HG02571 (cell line): Measurements from ENCODE around the gene SAP25.
"Not testable (repeated sequence)": the region's sequence is repeated elsewhere in the genome, so short reads cannot be mapped to it uniquely, and the experiment has no call there.

ENCODE experiments used
- ATAC-seq: cut with Tn5 transposase; IDR thresholded peaks from one replicate; pipeline ENCODE4 v1.9.1; 2021; ENCODE audit warnings: mild to moderate bottlenecking, moderate library complexity; ENCODE audit not compliant: unreplicated experiment

SAP25 gene

GRCh38 chr7:100576384-100576993, 2.8 kb upstream of the SAP25 start:
- ATAC-seq, result no peak

GRCh38 chr7:100575746-100576383, 2.2 kb upstream of the SAP25 start:
- ATAC-seq, result no peak

- no peak for ATAC-seq
These were observed 1.5 kb upstream of the SAP25 start for GRCh38 chr7:100575206-100575631.

GRCh38 chr7:100574362-100575205, 884 bp upstream of the SAP25 start:
- no peak for ATAC-seq

GRCh38 chr7:100572949-100573675, 588 bp downstream of the SAP25 start:
- ATAC-seq, result no peak

- ATAC-seq, result no peak
These were observed 1.3 kb downstream of the SAP25 start for GRCh38 chr7:100572281-100572948.

- ATAC-seq, result no peak
These were observed 1.9 kb downstream of the SAP25 start for GRCh38 chr7:100571829-100572116.

- ATAC-seq, result no peak
These were observed 2.5 kb downstream of the SAP25 start for GRCh38 chr7:100570954-100571828.

- no peak for ATAC-seq
These were observed 4.5 kb downstream of the SAP25 start for GRCh38 chr7:100568896-100569844.

- ATAC-seq, result no peak
These were observed 5.4 kb downstream of the SAP25 start for GRCh38 chr7:100568176-100568895.

GRCh38 chr7:100567751-100568175, 5.9 kb downstream of the SAP25 start:
- no peak for ATAC-seq

- no peak for ATAC-seq
These were observed 6.5 kb downstream of the SAP25 start for GRCh38 chr7:100567031-100567730.

- ATAC-seq, result no peak
These were observed 7.6 kb downstream of the SAP25 start for GRCh38 chr7:100566018-100566531.

GRCh38 chr7:100565133-100565571, 8.5 kb downstream of the SAP25 start:
- ATAC-seq, result no peak

GRCh38 chr7:100564405-100564804, 9.3 kb downstream of the SAP25 start:
- not testable (repeated sequence) for ATAC-seq

GRCh38 chr7:100563809-100564400, 9.8 kb downstream of the SAP25 start:
- no peak for ATAC-seq

GRCh38 chr7:100563100-100563564, 10.6 kb downstream of the SAP25 start:
- no peak for ATAC-seq
